GM21576 (cell line): ENCODE measurements around the gene IMMT.
"Not testable (repeated sequence)": the region's sequence is repeated elsewhere in the genome, so short reads cannot be mapped to it uniquely, and the experiment has no call there.

Experiments used
- ATAC-seq: cut with Tn5 transposase; IDR thresholded peaks from one replicate; pipeline ENCODE4 v1.9.1; 2021; ENCODE audit warnings: mild to moderate bottlenecking, moderate library complexity; ENCODE audit not compliant: unreplicated experiment

Gene IMMT

GRCh38 chr2:86195055-86195807 lies at the start of gene IMMT:
Gene IMMT, minus strand, starts transcription at chr2:86195462. Its CDS starts 80 bp downstream, at chr2:86195382.
- peak; percentile 86 for ATAC-seq

GRCh38 chr2:86244781-86245180 lies 49.5 kb upstream of the IMMT start:
- ATAC-seq = not testable (repeated sequence)

GRCh38 chr2:86243950-86244733 lies 48.9 kb upstream of the IMMT start:
- ATAC-seq = no peak

DNA sequence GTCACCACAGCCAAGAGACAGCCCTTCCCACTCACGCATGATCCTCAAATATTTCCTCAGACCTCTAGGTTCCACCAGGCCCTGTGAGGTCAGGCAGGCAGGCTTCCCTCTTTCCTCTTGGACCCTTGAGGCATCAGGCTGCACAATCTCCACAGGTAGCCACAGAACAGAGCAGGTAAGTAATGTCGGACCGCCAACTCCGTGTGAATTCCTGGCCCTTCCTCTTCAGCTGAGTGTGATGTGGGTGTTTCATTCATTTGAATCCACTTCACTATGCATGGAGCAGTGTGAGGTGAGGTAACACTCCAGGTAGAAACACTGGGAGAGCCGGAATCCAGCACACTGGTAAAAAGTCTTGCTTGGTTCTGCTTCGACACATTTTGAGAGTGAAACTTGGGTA lies 48.0 kb upstream of the IMMT start:
- ATAC-seq = no peak

- ATAC-seq = no peak
Observed at GRCh38 chr2:86241611-86242010, 46.3 kb upstream of the IMMT start.

GRCh38 chr2:86240251-86240650 lies 45.0 kb upstream of the IMMT start:
- no peak for ATAC-seq

DNA sequence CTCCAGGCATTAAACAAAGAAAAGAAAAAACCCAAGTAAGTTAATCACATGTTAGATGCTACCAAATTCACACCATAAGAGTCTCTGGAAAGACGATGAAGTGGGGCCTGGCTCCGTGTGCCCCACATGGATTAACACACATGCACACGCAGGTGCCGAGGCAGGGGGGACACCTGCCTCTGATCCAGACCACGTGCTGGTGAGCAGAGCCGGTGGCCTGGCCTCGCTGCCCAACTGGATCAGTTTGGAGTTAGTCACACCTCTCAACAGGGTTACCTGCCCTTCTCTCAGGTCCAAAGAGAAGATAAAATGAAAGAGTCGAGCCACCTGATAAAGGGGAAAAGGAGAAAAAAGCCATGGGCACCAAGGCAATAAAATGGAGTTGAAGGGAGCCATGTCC lies 44.5 kb upstream of the IMMT start:
- ATAC-seq = no peak

DNA sequence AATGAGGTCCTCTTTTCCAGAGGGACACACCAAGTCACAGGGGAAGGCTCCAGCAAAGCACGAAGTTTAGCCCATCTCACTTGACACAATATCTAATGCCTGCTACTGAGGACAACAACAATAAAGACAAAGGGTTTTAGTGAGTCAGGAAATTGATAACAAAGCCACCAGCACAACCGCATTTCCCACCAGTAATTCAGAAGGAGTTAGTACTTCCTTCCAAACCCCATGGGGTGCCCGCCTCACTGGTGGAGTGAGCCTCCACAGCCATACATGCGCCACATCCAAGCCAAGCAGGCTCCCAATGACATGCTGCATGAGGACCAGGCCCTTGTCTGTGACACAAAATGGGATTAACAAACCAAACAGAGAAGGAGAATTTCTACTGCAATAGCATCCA lies 44.1 kb upstream of the IMMT start:
- no peak for ATAC-seq

GRCh38 chr2:86238354-86238753 lies 43.1 kb upstream of the IMMT start:
- peak; percentile 90 for ATAC-seq

GRCh38 chr2:86237172-86237571 lies 41.9 kb upstream of the IMMT start:
- ATAC-seq = no peak

DNA sequence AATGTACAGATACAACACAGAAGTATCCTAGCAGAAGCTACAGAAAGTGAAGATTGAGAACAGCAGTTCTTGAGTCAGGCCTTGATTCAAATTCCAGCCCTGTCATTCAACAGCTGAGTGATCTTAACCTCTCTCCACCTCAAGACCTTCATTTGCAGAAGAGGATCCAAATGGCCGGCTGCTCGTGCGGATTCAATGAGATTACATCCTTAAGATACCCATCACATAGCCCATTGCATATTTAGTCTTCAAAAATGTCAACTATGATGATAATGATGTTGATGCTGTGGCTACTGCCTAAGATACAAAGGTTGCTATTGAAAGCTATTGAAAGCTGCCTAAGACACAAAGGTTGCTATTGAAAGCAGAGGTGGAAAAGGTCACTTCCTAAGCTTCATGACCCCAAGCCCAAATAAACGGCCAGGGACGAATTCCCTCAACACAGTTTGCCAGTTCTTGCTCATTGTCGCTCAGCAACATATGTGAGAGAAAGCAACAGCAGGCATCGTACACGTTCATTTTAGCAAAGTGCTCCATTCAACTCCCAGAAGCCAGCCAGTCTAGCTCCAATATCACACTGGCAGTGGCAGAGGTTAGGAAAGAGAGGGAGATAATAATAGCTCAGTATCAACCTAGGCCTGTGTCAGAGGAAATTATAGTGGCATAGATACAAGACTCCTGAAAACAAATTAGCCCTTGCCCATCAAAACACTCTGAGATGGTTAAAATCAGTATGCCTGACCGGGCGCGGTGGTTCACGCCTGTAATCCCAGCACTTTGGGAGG lies 40.1 kb upstream of the IMMT start:
- no peak for ATAC-seq

- ATAC-seq = no peak
Observed at GRCh38 chr2:86234563-86235131, 39.4 kb upstream of the IMMT start.

DNA sequence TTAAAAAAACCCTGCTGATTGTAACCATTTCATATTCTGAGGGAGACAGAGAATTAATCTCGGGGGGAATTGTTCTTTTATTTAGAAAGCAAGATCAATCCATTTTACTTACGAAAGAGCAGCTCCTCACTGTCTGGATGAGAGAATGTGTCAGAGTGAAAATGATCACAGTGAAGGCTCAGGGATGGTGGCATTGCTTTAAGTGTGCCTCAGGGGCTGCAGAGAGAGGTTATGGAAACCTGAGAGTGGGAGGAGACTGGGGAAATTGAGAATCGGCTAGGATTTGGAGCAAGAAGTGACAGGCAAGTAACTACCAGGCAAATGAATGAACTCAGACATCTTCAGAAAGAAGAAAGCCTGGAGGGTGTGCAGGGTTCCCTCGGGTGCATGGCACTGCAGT lies 38.2 kb upstream of the IMMT start:
- ATAC-seq = no peak

GRCh38 chr2:86232910-86233309 lies 37.6 kb upstream of the IMMT start:
- ATAC-seq = no peak

DNA sequence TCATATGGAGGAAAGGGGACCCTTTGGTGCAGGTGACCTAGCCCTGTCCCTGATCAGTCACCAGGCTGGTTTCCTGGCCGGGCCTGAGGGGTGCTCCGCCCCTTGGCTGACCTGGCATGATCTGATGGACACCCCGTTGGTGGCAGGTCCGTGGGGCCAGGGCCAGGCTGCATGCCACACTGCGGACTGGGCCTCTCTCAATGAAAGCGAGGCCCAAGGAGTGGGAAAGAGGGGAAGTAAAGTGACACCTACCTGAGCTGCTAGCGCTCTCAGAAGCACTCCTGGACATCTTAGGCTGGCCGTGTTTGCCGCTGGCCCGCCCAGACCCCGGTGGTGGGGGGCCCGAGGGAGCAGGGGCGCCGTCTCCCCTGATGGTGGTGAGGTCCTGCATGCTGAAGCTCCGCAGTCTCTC lies 37.1 kb upstream of the IMMT start:
- ATAC-seq = no peak

DNA sequence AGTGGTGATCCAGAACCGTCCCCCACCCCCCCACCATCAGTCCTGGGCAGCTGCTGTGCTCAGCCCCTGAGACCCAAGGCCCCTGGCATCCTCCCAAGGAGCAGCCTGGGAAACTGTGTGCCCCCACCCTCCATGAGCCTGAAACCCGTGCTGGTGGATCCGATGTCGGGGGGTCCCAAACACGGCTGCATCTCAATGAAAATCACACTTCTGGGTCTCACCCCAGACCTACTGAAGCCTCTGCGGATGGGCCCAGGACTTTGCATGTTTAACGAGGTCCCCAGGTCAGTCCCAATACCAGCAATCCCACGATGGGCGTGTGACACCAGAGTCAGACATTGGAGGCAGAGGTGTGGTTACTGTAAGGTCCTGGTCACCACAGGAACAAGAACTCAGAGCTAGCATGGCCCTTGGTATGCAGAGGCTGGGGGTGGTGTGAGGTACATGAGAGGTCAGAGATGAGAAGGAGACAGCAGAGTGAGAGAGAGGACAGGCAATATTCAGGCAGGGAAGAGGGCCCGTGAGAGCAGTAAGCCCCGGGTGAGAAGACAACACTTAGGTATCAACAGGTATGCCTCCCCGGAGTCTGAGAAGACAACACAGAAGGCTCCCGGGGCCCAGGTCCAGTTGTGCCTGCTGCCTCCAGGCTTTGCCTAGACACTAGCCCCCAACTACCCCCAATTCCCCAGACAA lies 36.6 kb upstream of the IMMT start:
- ATAC-seq = no peak

- ATAC-seq = no peak
Observed at GRCh38 chr2:86230961-86231360, 35.7 kb upstream of the IMMT start.

GRCh38 chr2:86229221-86229620 lies 34.0 kb upstream of the IMMT start:
- peak; percentile 40 for ATAC-seq

DNA sequence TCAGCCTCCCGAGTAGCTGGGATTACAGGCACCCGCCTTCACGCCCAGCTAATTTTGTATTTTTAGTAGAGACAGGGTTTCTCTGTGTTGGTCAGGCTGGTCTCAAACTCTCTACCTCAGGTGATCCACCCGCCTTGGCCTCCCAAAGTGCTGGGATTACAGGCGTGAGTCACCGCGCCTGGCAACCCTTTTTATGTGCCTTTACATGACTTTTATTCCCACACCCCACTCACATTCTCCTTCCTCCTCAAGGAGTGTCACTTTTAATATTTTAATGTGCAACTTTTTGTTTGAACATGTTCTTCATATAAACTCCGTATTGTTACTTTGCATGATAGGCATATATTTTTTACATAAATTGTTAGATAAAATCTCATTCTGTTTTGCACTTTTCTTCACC lies 33.3 kb upstream of the IMMT start:
- not testable (repeated sequence) for ATAC-seq

DNA sequence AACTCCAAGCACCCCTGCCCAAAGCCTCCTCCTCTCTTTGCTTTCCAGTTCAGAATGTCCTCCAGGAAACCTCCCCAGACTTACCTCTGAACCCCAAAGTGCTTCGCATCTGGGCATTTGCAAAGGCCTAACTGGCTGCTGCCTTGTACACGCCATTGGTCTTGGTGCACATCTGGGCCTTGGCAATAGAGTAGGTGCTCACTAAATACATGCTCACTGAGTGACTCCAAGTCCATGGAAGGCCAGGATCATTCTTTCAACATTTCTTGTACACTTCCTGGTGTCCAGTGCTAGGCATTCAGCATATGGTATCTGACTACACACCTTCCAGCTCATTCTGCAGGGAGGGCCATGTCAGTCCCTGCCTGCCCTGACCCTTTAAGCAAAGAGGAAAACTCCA lies 32.4 kb upstream of the IMMT start:
- ATAC-seq = no peak
